AG08396 (cell line): ENCODE data around the gene KRTAP3-1.
A peak's percentile ranks its signal among the peaks of the same experiment; 100 is the strongest.
"Not testable (repeated sequence)": the region's sequence is repeated elsewhere in the genome, so short reads cannot be mapped to it uniquely, and the experiment has no call there.

Experiments
- DNase-seq: peaks from one replicate; pipeline ENCODE4 v3.0.0; 2012; ENCODE audit warnings: low spot score, mixed read lengths

KRTAP3-1 gene

GRCh38 chr17:41015454-41015853, 6.5 kb upstream of the KRTAP3-1 start:
- no peak for DNase-seq

- peak; percentile 36 for DNase-seq
These were observed 4.7 kb upstream of the KRTAP3-1 start for GRCh38 chr17:41013606-41014005.

DNA sequence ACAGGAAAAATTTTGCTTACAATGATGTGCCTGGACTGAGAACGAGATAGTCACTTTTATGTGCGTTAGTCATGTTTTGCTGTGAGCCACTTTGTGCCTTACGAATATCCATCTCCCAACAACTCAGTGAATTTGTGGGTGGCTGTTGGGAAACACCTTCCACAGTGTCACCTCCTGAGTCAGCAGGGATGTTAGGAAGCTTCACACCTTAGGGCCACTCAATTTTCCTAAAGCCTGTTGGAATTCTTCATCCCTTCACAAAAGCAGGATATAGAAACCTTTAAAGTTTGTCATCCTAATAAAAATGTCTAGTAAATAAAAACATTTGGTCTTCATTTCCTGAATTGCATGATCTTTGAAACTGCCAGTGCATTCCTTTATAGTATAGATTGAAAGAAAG, 4.3 kb upstream of the KRTAP3-1 start:
- no peak for DNase-seq

- no peak for DNase-seq
These were observed 3.6 kb upstream of the KRTAP3-1 start for GRCh38 chr17:41012326-41013120.

- DNase-seq: no peak
These were observed 1.5 kb upstream of the KRTAP3-1 start for GRCh38 chr17:41010441-41010840.

DNA sequence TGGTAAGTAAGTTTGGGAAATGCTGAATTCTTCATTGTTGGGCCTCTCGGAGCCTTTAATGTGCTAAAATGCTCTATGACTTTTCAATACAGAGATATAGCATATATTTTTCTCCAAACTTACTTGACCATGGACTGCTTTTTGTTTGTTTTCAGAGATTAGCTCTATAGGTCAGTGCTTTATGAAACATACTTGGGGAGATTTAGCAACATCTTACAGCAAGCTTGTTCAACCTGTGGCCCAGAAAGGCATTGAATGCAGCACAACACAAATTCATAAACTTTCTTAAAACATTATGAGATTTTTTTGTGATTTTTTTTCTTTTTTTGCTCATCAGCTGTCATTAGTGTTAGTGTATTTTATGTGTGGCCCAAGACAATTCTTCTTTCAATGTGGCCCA, 1.0 kb upstream of the KRTAP3-1 start:
- no peak for DNase-seq

GRCh38 chr17:41009301-41009760, 403 bp upstream of the KRTAP3-1 start:
- no peak for DNase-seq

DNA sequence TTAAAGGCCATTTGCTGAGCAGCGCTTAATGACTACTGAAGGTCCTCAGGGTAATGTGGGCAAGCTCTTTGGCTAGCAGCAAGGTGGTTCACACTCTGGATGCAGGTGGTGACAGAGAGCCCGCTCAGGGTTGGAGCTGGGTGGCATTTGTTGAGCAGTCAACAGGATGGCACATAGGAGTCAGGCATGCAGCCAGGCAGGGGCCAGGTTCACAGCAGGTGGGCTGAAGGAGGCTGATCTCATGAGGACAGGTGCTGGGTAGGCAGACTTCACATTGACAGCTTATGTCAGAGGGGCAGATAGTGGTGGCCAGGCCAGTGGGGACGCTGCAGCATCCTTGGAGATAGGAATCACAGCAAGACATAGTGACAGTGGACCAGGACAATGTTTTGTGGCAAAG, 4.5 kb downstream of the KRTAP3-1 start:
- no peak for DNase-seq

DNA sequence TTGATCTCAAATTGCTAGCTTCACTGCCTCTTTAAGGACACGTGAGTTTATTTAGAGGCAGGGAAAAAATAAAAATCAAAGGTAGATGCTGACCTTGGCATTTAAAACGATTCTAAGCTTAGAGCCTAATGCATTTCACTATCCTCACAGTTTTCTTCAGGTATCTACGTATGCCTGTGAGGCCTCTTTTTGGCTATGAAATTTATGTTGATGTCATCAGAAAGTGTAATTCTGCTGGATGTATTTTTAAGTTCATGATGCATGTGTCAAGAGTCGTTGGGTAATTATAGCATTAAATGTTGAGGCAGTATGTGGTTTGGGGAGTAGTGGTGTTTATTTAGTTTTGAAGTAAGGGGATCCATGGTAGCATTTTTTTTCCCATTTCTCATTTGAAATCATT, 5.0 kb downstream of the KRTAP3-1 start:
- DNase-seq: no peak

GRCh38 chr17:41002814-41003213, 6.1 kb downstream of the KRTAP3-1 start:
- no peak for DNase-seq

GRCh38 chr17:41001795-41002194, 7.1 kb downstream of the KRTAP3-1 start:
- DNase-seq: no peak

DNA sequence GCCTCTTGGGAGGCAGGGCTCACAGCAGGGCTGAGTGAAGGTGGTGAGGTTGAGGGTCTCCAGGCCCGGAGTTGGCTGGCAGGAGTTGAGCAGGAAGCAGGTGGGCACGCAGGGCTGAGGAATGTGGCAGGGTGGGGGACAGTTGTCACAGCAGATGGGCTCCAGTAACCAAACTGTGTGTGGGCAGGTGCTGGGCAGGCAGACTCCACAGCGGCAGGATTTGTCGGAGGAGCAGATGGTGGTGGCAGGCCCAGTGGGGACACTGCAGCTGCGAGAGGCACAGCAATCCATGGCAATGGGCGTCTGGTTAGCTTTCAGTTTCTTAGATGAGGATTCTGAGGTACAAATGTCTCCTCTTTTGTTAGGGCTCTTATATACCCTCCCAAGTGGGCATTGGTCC, 9.4 kb downstream of the KRTAP3-1 start, which contains the start of gene KRTAP3-2:
Gene KRTAP3-2, minus strand, starts transcription at position 344 of the 400 bp plus-strand sequence. Its CDS starts 53 bp downstream, at position 291.
- DNase-seq: not testable (repeated sequence)

- DNase-seq: no peak
These were observed 11.6 kb downstream of the KRTAP3-1 start for GRCh38 chr17:40997361-40997760.

DNA sequence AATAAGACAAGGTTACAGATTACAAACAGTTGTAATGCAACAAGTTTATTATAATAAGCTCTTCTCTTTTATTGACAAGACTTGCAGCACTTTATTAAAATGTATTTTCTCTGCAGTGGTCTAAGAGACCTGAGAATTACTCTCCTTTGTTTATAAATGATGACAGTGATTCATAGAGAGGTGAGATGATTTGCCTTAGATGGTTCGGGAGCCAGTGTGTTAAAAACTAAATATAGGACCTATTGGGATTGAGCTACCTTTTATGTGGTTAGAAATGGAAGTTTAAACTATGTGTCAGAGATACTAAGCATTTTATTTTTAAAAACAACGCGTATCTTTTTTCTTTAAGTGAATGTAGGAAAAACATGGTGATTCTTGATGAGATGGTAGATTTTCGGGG, 12.1 kb downstream of the KRTAP3-1 start:
- no peak for DNase-seq

DNA sequence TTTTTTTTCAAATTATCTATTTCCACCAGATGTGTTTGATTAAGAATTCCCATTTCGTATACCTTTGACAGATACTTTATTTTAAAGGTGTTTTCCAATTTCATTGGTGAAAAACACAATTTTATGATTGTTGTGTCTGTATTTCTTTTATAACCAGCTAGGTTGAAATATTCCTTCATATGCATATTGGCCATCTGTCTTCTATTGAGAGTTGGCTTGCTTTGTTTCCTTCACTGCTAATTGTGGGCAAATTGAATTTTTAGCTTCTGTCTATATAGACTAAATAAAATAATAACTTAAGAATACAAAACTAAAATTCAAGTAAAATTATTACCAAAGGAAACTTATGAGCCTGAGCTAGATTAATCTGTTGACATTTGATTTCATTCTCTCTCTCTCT, 13.8 kb downstream of the KRTAP3-1 start:
- DNase-seq: no peak

DNA sequence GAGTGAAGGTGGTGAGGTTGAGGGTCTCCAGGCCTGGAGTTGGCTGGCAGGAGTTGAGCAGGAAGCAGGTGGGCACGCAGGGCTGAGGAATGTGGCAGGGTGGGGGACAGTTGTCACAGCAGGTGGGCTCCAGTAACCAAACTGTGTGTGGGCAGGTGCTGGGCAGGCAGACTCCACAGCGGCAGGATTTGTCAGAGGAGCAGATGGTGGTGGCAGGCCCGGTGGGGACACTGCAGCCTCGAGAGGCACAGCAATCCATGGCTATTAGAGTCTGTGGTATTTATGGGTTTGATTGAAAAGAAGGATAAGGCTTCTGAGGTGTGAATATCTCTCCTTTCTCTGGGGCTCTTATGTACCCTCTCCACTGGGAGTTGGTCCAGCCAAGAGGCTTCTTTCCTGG, 15.1 kb downstream of the KRTAP3-1 start, which contains the start of gene KRTAP3-3:
Gene KRTAP3-3, minus strand, starts transcription at position 326 of the 400 bp plus-strand sequence. Its CDS starts 67 bp downstream, at position 259.
- no peak for DNase-seq

GRCh38 chr17:40993084-40993483, 15.8 kb downstream of the KRTAP3-1 start:
- no peak for DNase-seq

DNA sequence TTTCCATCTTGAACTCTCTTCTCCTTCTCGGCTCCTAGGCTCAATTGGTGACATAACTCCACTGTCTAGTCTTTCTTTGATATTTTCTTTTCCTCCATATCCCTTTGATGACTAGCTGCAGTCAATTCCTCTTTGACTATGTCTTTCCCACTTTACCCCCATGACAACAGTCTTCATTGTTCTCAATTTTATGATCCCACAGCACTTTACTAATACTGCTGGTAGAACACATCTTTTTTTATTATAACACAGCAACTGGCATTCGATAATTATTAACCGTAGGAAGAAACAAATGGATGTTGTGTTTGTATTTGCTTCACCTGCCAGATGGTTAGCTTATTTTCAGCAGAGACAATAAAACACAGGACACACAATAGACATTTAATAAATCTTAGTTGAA, 16.3 kb downstream of the KRTAP3-1 start:
- no peak for DNase-seq

DNA sequence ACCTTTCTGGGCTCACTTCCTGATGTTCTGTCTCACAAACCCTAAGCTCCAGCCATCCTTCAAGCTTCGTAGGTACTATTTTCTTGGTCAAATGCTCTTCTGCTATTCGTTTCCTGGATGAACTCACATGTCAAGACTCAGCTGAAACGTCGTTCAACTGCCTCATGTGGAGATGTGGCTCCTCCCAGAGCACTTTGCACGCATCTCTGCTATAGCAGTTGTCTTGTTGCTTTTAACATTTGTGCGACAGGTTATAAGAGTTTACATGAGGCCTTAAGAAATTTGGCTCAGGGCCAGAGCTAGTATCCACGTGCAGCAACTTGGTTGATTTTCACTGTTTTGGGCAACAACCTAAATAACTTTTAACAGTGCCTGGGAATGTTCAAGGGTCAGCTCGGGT, 22.0 kb downstream of the KRTAP3-1 start:
- DNase-seq: no peak

- DNase-seq: no peak
These were observed 24.7 kb downstream of the KRTAP3-1 start, which contains the start of gene KRT40 for GRCh38 chr17:40984226-40984625. Gene KRT40, minus strand, starts transcription at chr17:40984326. Its CDS starts 53 bp downstream, at chr17:40984273.

DNA sequence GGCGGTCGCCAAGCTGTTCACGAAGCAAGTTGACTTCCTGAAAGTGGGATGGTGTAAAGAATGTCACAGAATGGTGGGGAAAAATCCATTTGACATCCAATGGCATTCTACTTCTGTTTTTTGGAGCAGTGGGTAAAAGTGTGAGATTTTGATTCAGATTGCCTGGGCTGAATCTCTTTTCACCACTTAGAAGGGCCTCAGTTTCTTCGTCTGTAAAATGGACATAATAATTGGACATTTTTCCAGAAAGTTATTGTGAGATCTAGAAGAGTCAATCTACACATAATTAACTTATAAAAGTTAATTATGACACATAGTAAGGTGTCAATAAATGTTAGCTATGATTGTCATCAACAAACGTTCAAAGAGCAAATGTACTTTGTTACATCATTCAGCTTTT, 27.8 kb downstream of the KRTAP3-1 start:
- DNase-seq: no peak

DNA sequence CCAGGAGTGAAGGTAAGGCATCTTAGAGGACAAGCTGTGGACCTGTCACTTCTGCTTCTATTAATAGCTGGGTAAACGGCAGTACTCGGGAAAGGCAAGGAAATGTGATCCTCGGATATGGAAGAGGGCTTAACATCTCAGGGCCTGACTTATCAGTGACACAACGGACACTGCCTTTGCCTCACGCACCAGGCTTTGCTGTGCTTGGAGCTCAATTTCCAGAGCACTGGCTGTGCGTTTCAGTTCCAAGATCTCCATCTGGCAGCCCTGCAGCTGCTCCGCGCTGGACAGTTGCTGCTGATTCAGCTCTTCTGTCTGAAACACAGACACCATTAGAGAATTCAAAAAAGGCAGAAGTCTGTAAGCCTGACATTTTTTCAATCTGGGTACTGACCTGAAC, 28.3 kb downstream of the KRTAP3-1 start:
- peak; percentile 64 for DNase-seq

- DNase-seq: no peak
These were observed 28.8 kb downstream of the KRTAP3-1 start for GRCh38 chr17:40980117-40980516.
